Vagina (tissue), 2 donors: Measurements from ENCODE around the gene RASL11B.

Experiments used
- POLR2AphosphoS5 ChIP-seq, 2 donors: sonication (generic); formaldehyde crosslinking; IDR thresholded peaks; one replicate each; pipeline ENCODE4 v1.9.0; 2017; ENCODE audit warnings: antibody characterized with exemption in 2 of 2, mild to moderate bottlenecking in 2 of 2, low read depth in 1 of 2; ENCODE audit not compliant: insufficient read depth in 1 of 2
- TF ChIP-seq, protein P1 (sequence below), 3 experiments: fragments of 450-650 bp in 2 of 3; fragments of 200-600 bp in 1 of 3; sonication (generic) in 1 of 3; IDR thresholded peaks; one replicate each; pipeline ENCODE4 v1.5.1; 2017 to 2019; ENCODE audit warnings: antibody characterized with exemption in 3 of 3, mild to moderate bottlenecking in 2 of 3, moderate library complexity in 2 of 3

GRCh38 chr4:52852041-52852440 lies 10.1 kb upstream of the RASL11B start:
- TF ChIP-seq, protein P1, sequence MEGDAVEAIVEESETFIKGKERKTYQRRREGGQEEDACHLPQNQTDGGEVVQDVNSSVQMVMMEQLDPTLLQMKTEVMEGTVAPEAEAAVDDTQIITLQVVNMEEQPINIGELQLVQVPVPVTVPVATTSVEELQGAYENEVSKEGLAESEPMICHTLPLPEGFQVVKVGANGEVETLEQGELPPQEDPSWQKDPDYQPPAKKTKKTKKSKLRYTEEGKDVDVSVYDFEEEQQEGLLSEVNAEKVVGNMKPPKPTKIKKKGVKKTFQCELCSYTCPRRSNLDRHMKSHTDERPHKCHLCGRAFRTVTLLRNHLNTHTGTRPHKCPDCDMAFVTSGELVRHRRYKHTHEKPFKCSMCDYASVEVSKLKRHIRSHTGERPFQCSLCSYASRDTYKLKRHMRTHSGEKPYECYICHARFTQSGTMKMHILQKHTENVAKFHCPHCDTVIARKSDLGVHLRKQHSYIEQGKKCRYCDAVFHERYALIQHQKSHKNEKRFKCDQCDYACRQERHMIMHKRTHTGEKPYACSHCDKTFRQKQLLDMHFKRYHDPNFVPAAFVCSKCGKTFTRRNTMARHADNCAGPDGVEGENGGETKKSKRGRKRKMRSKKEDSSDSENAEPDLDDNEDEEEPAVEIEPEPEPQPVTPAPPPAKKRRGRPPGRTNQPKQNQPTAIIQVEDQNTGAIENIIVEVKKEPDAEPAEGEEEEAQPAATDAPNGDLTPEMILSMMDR (IDR thresholded peaks at IDR 0.05) = no peak
- TF ChIP-seq POLR2AphosphoS5 (IDR thresholded peaks at IDR 0.05; ENCODE audit: insufficient read depth in 1 of 2, low read depth in 1 of 2) = no peak
